ENCODE results near the gene GNB1. TPM values are rescaled to one million over a fixed set of nuclear protein-coding genes. Genes with fewer than 3 reads are reported as not detected.
"Not testable (repeated sequence)": the region's sequence is repeated elsewhere in the genome, so short reads cannot be mapped to it uniquely, and the experiment has no call there.

GNB1 gene
- total and polyA plus RNA-seq, 8 donors = 42.3 to 160 (median 86.8) TPM

- intact Hi-C loops (cut with DNase I); FAIRE-seq; DNase-seq; H3K4me3 ChIP-seq; H3K4me1 ChIP-seq; H3K27ac ChIP-seq; H3K27me3 ChIP-seq; ATAC-seq; H3K9me3 ChIP-seq; H3K36me3 ChIP-seq: not testable (repeated sequence)
- WGBS, 2 donors = 84 to 85% methylated on average over 11 of the region's 11 CpGs
Observed at GRCh38 chr1:1742529-1742928, 148.4 kb downstream of the GNB1 start.

- WGBS, 2 donors = 85 to 90% methylated on average over 11 of the region's 12 CpGs
Observed at GRCh38 chr1:1741013-1741412, 149.9 kb downstream of the GNB1 start.

DNA sequence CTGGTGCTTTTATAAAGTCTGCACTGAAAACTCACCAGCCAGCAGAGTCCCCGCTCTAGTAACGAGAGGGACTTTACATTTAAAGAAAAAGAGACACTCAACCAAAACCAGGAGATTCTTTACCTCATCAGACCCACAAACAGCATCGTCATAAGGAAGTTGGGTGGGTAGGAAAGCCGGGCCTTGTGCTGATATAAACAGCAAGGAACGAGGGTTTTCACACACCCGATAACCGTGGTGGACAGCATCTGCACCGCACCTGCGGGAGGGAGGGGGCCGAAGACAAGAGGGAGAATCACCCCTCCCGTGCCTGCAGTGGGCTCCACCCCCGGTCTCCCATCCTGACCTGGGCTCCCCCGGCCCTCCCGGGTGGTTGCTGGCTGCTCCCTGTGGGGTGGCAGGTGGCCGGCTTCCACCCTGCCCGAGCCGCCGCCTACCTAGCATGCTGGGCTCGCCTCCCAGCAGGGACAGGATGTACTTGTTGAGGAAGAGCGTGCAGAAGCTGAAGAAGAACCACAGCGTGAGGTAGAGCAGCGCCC lies 152.0 kb downstream of the GNB1 start:
- H3K27ac ChIP-seq; DNase-seq; H3K27me3 ChIP-seq; FAIRE-seq; intact Hi-C loops (cut with DNase I); H3K4me1 ChIP-seq; H3K36me3 ChIP-seq; H3K4me3 ChIP-seq; H3K9me3 ChIP-seq: not testable (repeated sequence)
- 86 to 90% methylated on average over 5 to 12 of the region's 22 CpGs for whole genome bisulfite sequencing, 2 donors
- peak in 2 of 4 donors; percentile 6 to 16 for ATAC-seq

More at GRCh38 chr1:1741013-1741412, 149.9 kb downstream of the GNB1 start:
- H3K27ac ChIP-seq; H3K9me3 ChIP-seq; H3K4me3 ChIP-seq; DNase-seq; ATAC-seq; H3K27me3 ChIP-seq; H3K36me3 ChIP-seq; FAIRE-seq; intact Hi-C loops (cut with DNase I); H3K4me1 ChIP-seq: not testable (repeated sequence)

DNA sequence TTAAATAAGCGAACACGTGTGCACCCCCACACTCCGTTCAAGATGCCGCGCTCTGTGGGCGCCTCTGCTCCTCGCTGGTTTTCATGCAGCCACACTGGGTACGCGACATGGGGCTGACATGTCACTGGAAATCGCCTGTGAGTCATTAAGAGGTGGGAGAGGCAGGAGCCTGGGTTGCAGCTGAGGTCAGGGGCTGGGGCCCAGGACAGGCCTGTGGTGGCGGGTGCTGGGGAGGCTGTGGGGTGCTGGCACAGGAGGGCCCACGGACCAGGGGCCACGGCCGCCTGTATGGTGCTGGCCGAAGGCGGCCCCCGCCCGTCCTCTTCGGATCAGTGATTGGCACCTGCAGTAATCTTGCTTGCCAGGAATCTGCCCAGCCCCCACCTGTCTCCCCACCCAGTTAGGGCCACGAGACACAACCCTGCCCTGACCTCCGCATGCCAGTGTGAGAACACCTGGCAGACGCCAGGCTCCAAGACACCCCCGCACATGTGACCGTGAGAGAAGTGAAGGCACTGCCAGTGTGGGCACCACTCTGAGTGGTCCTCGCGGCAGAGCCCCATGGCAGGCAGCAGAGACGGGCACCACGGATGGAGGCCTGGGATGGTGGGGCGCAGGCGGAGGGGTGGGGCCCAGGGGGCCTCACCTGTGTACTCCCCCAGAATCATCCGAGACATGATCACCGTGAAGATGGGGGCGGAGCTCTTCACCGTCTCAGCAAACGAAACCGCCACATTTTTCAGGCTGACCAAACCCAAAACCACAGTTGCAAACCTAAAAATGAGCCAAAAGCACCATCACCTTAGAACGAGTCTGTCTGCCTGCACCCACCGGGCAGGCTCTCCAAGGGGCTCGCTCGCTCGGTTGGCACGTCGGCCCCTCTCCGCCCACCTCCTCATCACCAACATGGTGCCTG lies 153.0 kb downstream of the GNB1 start:
- peak in 1 of 4 donors; percentile 33 for ATAC-seq
- H3K4me1 ChIP-seq; H3K36me3 ChIP-seq; H3K27ac ChIP-seq; FAIRE-seq; H3K27me3 ChIP-seq; H3K9me3 ChIP-seq; intact Hi-C loops (cut with DNase I); H3K4me3 ChIP-seq: not testable (repeated sequence)
- peak in 1 of 6 donors; percentile 76 for DNase-seq
- 94% methylated on average over 14 to 32 of the region's 44 CpGs for WGBS, 2 donors

Other genes starting within 250 kb of the GNB1 start
- 10 to 100 TPM in 4 of 6 donors, 1 to 10 TPM in 2; 9.0 to 11.1 (median 10.6) TPM for gene CDK11B, start 232.1 kb downstream of the GNB1 start, total RNA-seq
- gene CDK11B, start 232.1 kb downstream of the GNB1 start, polyA plus RNA-seq = 10 to 100 TPM; 28.8 to 31.8 TPM
- gene SLC35E2B, start 198.3 kb downstream of the GNB1 start, total RNA-seq = 10 to 100 TPM; 12.1 to 45.4 (median 24.0) TPM
- gene SLC35E2B, start 198.3 kb downstream of the GNB1 start, polyA plus RNA-seq = 10 to 100 TPM; 23.4 to 26.0 TPM
- 10 to 100 TPM; 13.2 to 22.0 (median 16.7) TPM for gene CDK11A, start 166.7 kb downstream of the GNB1 start, total RNA-seq
- 100 to 1,000 TPM in 1 of 2 donors, 10 to 100 TPM in 1; 63.5 to 111 TPM for gene CDK11A, start 166.7 kb downstream of the GNB1 start, polyA plus RNA-seq
- 10 to 100 TPM; 27.8 to 55.9 (median 39.0) TPM for gene NADK, start 112.6 kb downstream of the GNB1 start, total RNA-seq
- 10 to 100 TPM; 46.9 to 63.3 TPM for gene NADK, start 112.6 kb downstream of the GNB1 start, polyA plus RNA-seq
- gene CALML6, start 24.2 kb upstream of the GNB1 start, total RNA-seq = 1 to 10 TPM in 3 of 6 donors, under 1 TPM in 3; 0.39 to 1.4 (median 0.86) TPM
- 1 to 10 TPM; 3.6 to 4.4 TPM for gene CALML6, start 24.2 kb upstream of the GNB1 start, polyA plus RNA-seq
- gene TMEM52, start 28.2 kb upstream of the GNB1 start, total RNA-seq = 10 to 100 TPM; 43.6 to 98.9 (median 78.6) TPM
- 100 to 1,000 TPM in 1 of 2 donors, 10 to 100 TPM in 1; 72.2 to 120 TPM for gene TMEM52, start 28.2 kb upstream of the GNB1 start, polyA plus RNA-seq
- not detected for gene CFAP74, start 112.7 kb upstream of the GNB1 start, total RNA-seq
- gene CFAP74, start 112.7 kb upstream of the GNB1 start, polyA plus RNA-seq = under 1 TPM; 0.08 to 0.16 TPM
- under 1 TPM in 3 of 6 donors, not detected in 3; 0.12 to 0.61 (median 0.25) TPM for gene GABRD, start 128.3 kb upstream of the GNB1 start, total RNA-seq
- under 1 TPM; 0.09 to 0.15 TPM for gene GABRD, start 128.3 kb upstream of the GNB1 start, polyA plus RNA-seq
- gene PRKCZ, start 159.3 kb upstream of the GNB1 start, total RNA-seq = 10 to 100 TPM in 5 of 6 donors, 1 to 10 TPM in 1; 9.8 to 20.4 (median 15.7) TPM
- 10 to 100 TPM; 26.5 to 27.4 TPM for gene PRKCZ, start 159.3 kb upstream of the GNB1 start, polyA plus RNA-seq

All from pancreas (tissue), 10 donors.